Ascending aorta (tissue), 2 donors: ENCODE data around the gene RIN3. TPM values are rescaled to one million over a fixed set of nuclear protein-coding genes. Genes with fewer than 3 reads are reported as not detected.

ENCODE experiments used
- DNase-seq, 2 donors: peaks; one replicate each; pipeline ENCODE4 v3.0.0-alpha.2; 2019; ENCODE audit warnings: low spot score in 2 of 2
- H3K27ac ChIP-seq, 2 donors: fragments of 200-600 bp; sonication (generic); one replicate each; pipeline ENCODE4 v1.5.1; 2016 to 2017; ENCODE audit warnings: mild to moderate bottlenecking in 1 of 2
- H3K27me3 ChIP-seq: fragments of 200-600 bp; sonication (generic); one replicate; pipeline ENCODE4 v1.5.1; 2017
- H3K36me3 ChIP-seq, 2 donors: fragments of 200-600 bp; sonication (generic); one replicate each; pipeline ENCODE4 v1.5.1; 2016
- H3K4me1 ChIP-seq, 2 donors: fragments of 200-600 bp; sonication (generic); one replicate each; pipeline ENCODE4 v1.5.1; 2016 to 2017; ENCODE audit warnings: mild to moderate bottlenecking in 1 of 2
- H3K4me3 ChIP-seq, 2 donors: fragments of 200-600 bp; sonication (generic); one replicate each; pipeline ENCODE4 v1.5.1; 2016 to 2017; ENCODE audit warnings: mild to moderate bottlenecking in 1 of 2
- H3K9me3 ChIP-seq, 2 donors: fragments of 200-600 bp; sonication (generic); one replicate each; pipeline ENCODE4 v1.5.1; 2016
- CTCF ChIP-seq, 3 experiments: fragments of 200-600 bp in 2 of 3; fragments of 450-650 bp in 1 of 3; sonication (generic) in 2 of 3; IDR thresholded peaks; one replicate each; pipeline ENCODE4 v1.5.1; 2016 to 2019; ENCODE audit warnings: antibody characterized with exemption in 3 of 3, mild to moderate bottlenecking in 1 of 3, moderate library complexity in 1 of 3
- intact Hi-C: fragments of 100-400 bp; cut with DNase I; formaldehyde crosslinking; loops from one replicate; pipeline ENCODE4 v1.15.1; 2023
- total RNA-seq: library from RNA; depleted of rRNA; stranded (reverse); fragments of >200 nt; gene quantifications from one replicate; pipeline ENCODE4 v1.1.0, GENCODE V29; 2016

The RIN3 gene
- total RNA-seq, 1 donor from 2014 or later: 30.3 TPM

GRCh38 chr14:92706386-92706785, 192.8 kb downstream of the RIN3 start:
- no peak for DNase-seq
- no peaks in the 10 kb centered on the region for H3K4me1 ChIP-seq
- no peak overlapping the region for H3K4me3 ChIP-seq
- TF ChIP-seq CTCF (IDR thresholded peaks at IDR 0.05): no peak
- no peak overlapping the region for H3K27ac ChIP-seq
- H3K9me3 ChIP-seq: no peaks in the 10 kb centered on the region
- H3K36me3 ChIP-seq: peaks cover 42 to 54% of the 10 kb centered on the region in 2 donors
- H3K27me3 ChIP-seq: no peaks in the 10 kb centered on the region
- intact Hi-C loops: no loop called here

GRCh38 chr14:92709340-92710000, 195.9 kb downstream of the RIN3 start:
- H3K4me1 ChIP-seq: no peaks in the 10 kb centered on the region
- H3K27ac ChIP-seq: no peak overlapping the region
- no peaks in the 10 kb centered on the region for H3K27me3 ChIP-seq
- no peaks in the 10 kb centered on the region for H3K9me3 ChIP-seq
- intact Hi-C loops: no loop called here
- no peak for DNase-seq
- peaks cover 47 to 64% of the 10 kb centered on the region in 2 donors for H3K36me3 ChIP-seq
- no peak overlapping the region for H3K4me3 ChIP-seq
- no peak for TF ChIP-seq CTCF (IDR thresholded peaks at IDR 0.05)

GRCh38 chr14:92710001-92710341, 196.4 kb downstream of the RIN3 start:
- H3K27ac ChIP-seq: no peak overlapping the region
- H3K4me3 ChIP-seq: no peak overlapping the region
- no peak for DNase-seq
- H3K9me3 ChIP-seq: no peaks in the 10 kb centered on the region
- intact Hi-C loops: no loop called here
- no peak for TF ChIP-seq CTCF (IDR thresholded peaks at IDR 0.05)
- H3K4me1 ChIP-seq: no peaks in the 10 kb centered on the region
- no peaks in the 10 kb centered on the region for H3K27me3 ChIP-seq
- H3K36me3 ChIP-seq: peaks cover 47 to 64% of the 10 kb centered on the region in 2 donors

GRCh38 chr14:92711976-92712653, 198.5 kb downstream of the RIN3 start:
- peaks cover 36 to 49% of the 10 kb centered on the region in 2 donors for H3K36me3 ChIP-seq
- intact Hi-C loops: no loop called here
- no peaks in the 10 kb centered on the region for H3K4me1 ChIP-seq
- no peak for DNase-seq
- H3K4me3 ChIP-seq: no peak overlapping the region
- no peak for TF ChIP-seq CTCF (IDR thresholded peaks at IDR 0.05)
- no peaks in the 10 kb centered on the region for H3K27me3 ChIP-seq
- H3K9me3 ChIP-seq: no peaks in the 10 kb centered on the region
- no peak overlapping the region for H3K27ac ChIP-seq

GRCh38 chr14:92712654-92713051, 199.1 kb downstream of the RIN3 start:
- Histone ChIP-seq H3K27ac (no peak overlapping the region), H3K4me3 (no peak overlapping the region), H3K4me1 (no peaks in the 10 kb centered on the region), H3K27me3 (no peaks in the 10 kb centered on the region), H3K36me3 (peaks cover 36 to 45% of the 10 kb centered on the region in 2 donors), H3K9me3 (no peaks in the 10 kb centered on the region)
- no peak for TF ChIP-seq CTCF (IDR thresholded peaks at IDR 0.05)
- intact Hi-C loops: no loop called here
- DNase-seq: no peak
